H9 (cell line): ENCODE measurements around the gene ZNF569. TPM values are rescaled to one million over a fixed set of nuclear protein-coding genes. Genes with fewer than 3 reads are reported as not detected.

Experiments
- DNase-seq: peaks from one replicate; pipeline ENCODE4 v3.0.0-alpha.2; 2017
- H2AFZ ChIP-seq: one replicate; pipeline ENCODE4 v1.6.1; 2013; ENCODE audit warnings: mild to moderate bottlenecking, low read length, control low read depth, moderate library complexity
- H2AK5ac ChIP-seq: 2 replicates; pipeline ENCODE4 v1.6.1; 2013; ENCODE audit warnings: low read length, control low read depth, mixed read lengths; ENCODE audit not compliant: insufficient read length
- H2BK120ac ChIP-seq: one replicate; pipeline ENCODE4 v1.6.1; 2013; ENCODE audit warnings: low read depth, mild to moderate bottlenecking, low read length, control low read depth, inconsistent platforms; ENCODE audit not compliant: poor library complexity, severe bottlenecking
- H2BK12ac ChIP-seq: 2 replicates; pipeline ENCODE4 v1.6.1; 2013; ENCODE audit warnings: low read length, control low read depth, mixed read lengths, low read depth; ENCODE audit not compliant: insufficient read length
- H2BK15ac ChIP-seq: 2 replicates; pipeline ENCODE4 v1.6.1; 2013; ENCODE audit warnings: low read depth, low read length, control low read depth
- H2BK20ac ChIP-seq: one replicate; pipeline ENCODE4 v1.6.1; 2013; ENCODE audit warnings: low read depth, mild to moderate bottlenecking, low read length, control low read depth, inconsistent platforms; ENCODE audit not compliant: poor library complexity, severe bottlenecking
- H2BK5ac ChIP-seq: 2 replicates; pipeline ENCODE4 v1.6.1; 2013; ENCODE audit warnings: low read length, control low read depth, mixed read lengths; ENCODE audit not compliant: insufficient read length
- H3K14ac ChIP-seq: 2 replicates; pipeline ENCODE4 v1.6.1; 2013; ENCODE audit warnings: low read length, control low read depth; ENCODE audit not compliant: insufficient read depth
- H3K18ac ChIP-seq: 2 replicates; pipeline ENCODE4 v1.6.1; 2013; ENCODE audit warnings: low read depth, mild to moderate bottlenecking, mixed read lengths, low read length, control low read depth; ENCODE audit not compliant: insufficient read length
- H3K23ac ChIP-seq: 2 replicates; pipeline ENCODE4 v1.6.1; 2013; ENCODE audit warnings: low read length, control low read depth, mixed read lengths, low read depth; ENCODE audit not compliant: insufficient read length
- H3K23me2 ChIP-seq: 2 replicates; pipeline ENCODE4 v1.6.1; 2013; ENCODE audit warnings: low read depth, mild to moderate bottlenecking, mixed read lengths, low read length, control low read depth; ENCODE audit not compliant: insufficient read length, poor library complexity, severe bottlenecking
- H3K27ac ChIP-seq: 2 replicates; pipeline ENCODE4 v1.5.1; 2013; ENCODE audit warnings: low read length, control low read depth, mixed read lengths, low read depth; ENCODE audit not compliant: insufficient read length
- H3K27me3 ChIP-seq: 2 replicates; pipeline ENCODE4 v1.6.1; 2013; ENCODE audit warnings: low read length, control low read depth, inconsistent platforms; ENCODE audit not compliant: insufficient read depth
- H3K4ac ChIP-seq: 2 replicates; pipeline ENCODE4 v1.6.1; 2013; ENCODE audit warnings: low read depth, mild to moderate bottlenecking, control low read depth, inconsistent platforms, low read length, moderate library complexity
- H3K4me1 ChIP-seq: 2 replicates; pipeline ENCODE4 v1.6.1; 2013; ENCODE audit warnings: low read length, control low read depth, inconsistent platforms; ENCODE audit not compliant: insufficient read depth
- H3K4me2 ChIP-seq: 2 replicates; pipeline ENCODE4 v1.6.1; 2013; ENCODE audit warnings: low read length, control low read depth, mixed read lengths; ENCODE audit not compliant: insufficient read length, insufficient read depth
- H3K56ac ChIP-seq: 2 replicates; pipeline ENCODE4 v1.6.1; 2013; ENCODE audit warnings: low read depth, mild to moderate bottlenecking, mixed read lengths, low read length, control low read depth; ENCODE audit not compliant: insufficient read length
- H3K79me1 ChIP-seq: 2 replicates; pipeline ENCODE4 v1.6.1; 2013; ENCODE audit warnings: low read depth, mild to moderate bottlenecking, moderate library complexity, low read length, control low read depth, inconsistent platforms; ENCODE audit not compliant: insufficient read depth, poor library complexity, severe bottlenecking
- H3K79me2 ChIP-seq: 2 replicates; pipeline ENCODE4 v1.6.1; 2013; ENCODE audit warnings: low read length, control low read depth, inconsistent platforms; ENCODE audit not compliant: insufficient read depth
- H3K9ac ChIP-seq: 2 replicates; pipeline ENCODE4 v1.6.1; 2013; ENCODE audit warnings: low read length, control low read depth, mixed read lengths; ENCODE audit not compliant: insufficient read length; ENCODE audit errors: extremely low read depth
- H3K9me3 ChIP-seq: one replicate; pipeline ENCODE4 v1.6.1; 2013; ENCODE audit warnings: low read depth, low read length, inconsistent platforms; ENCODE audit not compliant: control insufficient read depth
- H3T11ph ChIP-seq: one replicate; pipeline ENCODE4 v1.6.1; 2013; ENCODE audit warnings: mild to moderate bottlenecking, low read length, control low read depth, inconsistent platforms
- H4K20me1 ChIP-seq: one replicate; pipeline ENCODE4 v1.6.1; 2013; ENCODE audit not compliant: control insufficient read depth, insufficient read length, insufficient read depth
- H4K5ac ChIP-seq: 2 replicates; pipeline ENCODE4 v1.6.1; 2013; ENCODE audit warnings: low read depth, mild to moderate bottlenecking, mixed read lengths, low read length, control low read depth; ENCODE audit not compliant: insufficient read length
- H4K8ac ChIP-seq: replicated peaks from 2 replicates; pipeline ENCODE4 v1.6.1; 2013; ENCODE audit warnings: low read length, control low read depth, mixed read lengths, low read depth; ENCODE audit not compliant: insufficient read length
- H4K91ac ChIP-seq: 2 replicates; pipeline ENCODE4 v1.6.1; 2013; ENCODE audit warnings: low read depth, mild to moderate bottlenecking, moderate library complexity, mixed read lengths, low read length, control low read depth; ENCODE audit not compliant: insufficient read length
- H3K27ac Mint-ChIP-seq, 3 experiments: 2 replicates in 2 of 3; 3 replicates in 1 of 3; pipeline ENCODE4 v1.8.0; 2020 to 2021; ENCODE audit warnings: mixed read lengths in 3 of 3, mild to moderate bottlenecking in 1 of 3, moderate library complexity in 1 of 3
- H3K27me3 Mint-ChIP-seq: 2 replicates; pipeline ENCODE4 v1.8.0; 2021; ENCODE audit warnings: low read depth, mild to moderate bottlenecking, moderate library complexity, mixed read lengths
- H3K36me3 Mint-ChIP-seq, 3 experiments: 2 replicates in 2 of 3; 3 replicates in 1 of 3; pipeline ENCODE4 v1.8.0; 2020 to 2021; ENCODE audit warnings: low read depth in 3 of 3, mixed read lengths in 3 of 3; ENCODE audit not compliant: insufficient read depth in 1 of 3
- H3K4me1 Mint-ChIP-seq, 2 experiments: 2 replicates each; pipeline ENCODE4 v1.8.0; 2020; ENCODE audit warnings: mixed read lengths in 2 of 2
- H3K4me3 Mint-ChIP-seq, 2 experiments: 2 replicates in 1 of 2; 3 replicates in 1 of 2; pipeline ENCODE4 v1.8.0; 2020 to 2021; ENCODE audit warnings: mild to moderate bottlenecking in 2 of 2, mixed read lengths in 2 of 2, moderate library complexity in 1 of 2
- H3K9me3 Mint-ChIP-seq, 2 experiments: 2 replicates in 1 of 2; 3 replicates in 1 of 2; pipeline ENCODE4 v1.8.0; 2020; ENCODE audit warnings: mild to moderate bottlenecking in 2 of 2, mixed read lengths in 2 of 2, moderate library complexity in 1 of 2
- CTCF ChIP-seq: fragments of 200-600 bp; sonication (generic); conservative IDR thresholded peaks from 3 replicates; pipeline ENCODE4 v1.8.0; 2021; ENCODE audit warnings: antibody characterized with exemption, mild to moderate bottlenecking
- WGBS: extraction: QIAGEN DNeasy Blood & Tissue Kit; methylation state at CpG from one replicate; pipeline ENCODE4 v1.1.7; 2013; ENCODE audit warnings: missing lambda C conversion rate, low lambda C conversion rate, mixed read lengths; ENCODE audit not compliant: insufficient read length; ENCODE audit errors: extremely low coverage; 5-methylcytosine and 5-hydroxymethylcytosine counted together
- total RNA-seq: library from RNA; stranded (reverse); gene quantifications from 2 replicates; pipeline ENCODE4 v1.2.1, GENCODE V29; 2021

ZNF569 gene
- total RNA-seq, 1 experiment from 2014 or later, result 14.2 TPM

- Histone ChIP-seq H2BK120ac (no peak overlapping the region), H2AK5ac (no peak overlapping the region), H3K9ac (peak overlapping the region; percentile 95), H4K91ac (no peak overlapping the region), H2BK5ac (peak overlapping the region; percentile 19), H4K5ac (peak overlapping the region; percentile 76), H3K79me1 (no peaks in the 10 kb centered on the region), H2BK20ac (no peak overlapping the region), H3K18ac (peak overlapping the region; percentile 89), H4K8ac (no peak overlapping the region), H3K23ac (no peak overlapping the region), H3K56ac (peak overlapping the region; percentile 34), H3K23me2 (peaks cover 14% of the 10 kb centered on the region), H3T11ph (no peak overlapping the region), H2BK15ac (no peak overlapping the region), H4K20me1 (no peaks in the 10 kb centered on the region), H2BK12ac (no peak overlapping the region), H3K4ac (no peak overlapping the region), H3K9me3 (no peaks in the 10 kb centered on the region), H2AFZ (peak overlapping the region; percentile 71), H3K14ac (peak overlapping the region; percentile 98; the same call in 1 of the 2 replicates), H3K4me1 (peaks cover 3% of the 10 kb centered on the region; the same call in 1 of the 2 replicates), H3K79me2 (no peaks in the 10 kb centered on the region), H3K27ac (peak overlapping the region; percentile 73), H3K27me3 (no peaks in the 10 kb centered on the region), H3K4me2 (peak overlapping the region; percentile 85)
- no peak for TF ChIP-seq CTCF
- H3K36me3 Mint-ChIP-seq, result peaks cover 27 to 29% (median 27%) of the 10 kb centered on the region in 3 experiments
- no peaks in the 10 kb centered on the region for H3K27me3 Mint-ChIP-seq
- WGBS, result no CpG with 5 or more reads among the region's 12 CpGs
- H3K4me3 Mint-ChIP-seq, result no peak overlapping the region
- H3K27ac Mint-ChIP-seq, result no peak overlapping the region
- DNase-seq, result no peak
- H3K9me3 Mint-ChIP-seq, result peaks cover 14 to 26% of the 10 kb centered on the region in 2 experiments; a peak in 4 of 5 replicates
- no peaks in the 10 kb centered on the region; a peak in 1 of 4 replicates for H3K4me1 Mint-ChIP-seq
These were observed 38.7 kb upstream of the ZNF569 start for GRCh38 chr19:37505958-37506386.
